WERI-Rb-1 (cell line): ENCODE data around the gene EEFSEC.

Experiments used
- DNase-seq: peaks from one replicate; pipeline ENCODE4 v3.0.0-alpha.2; 2020
- H3K27ac ChIP-seq: fragments of 250-450 bp; sonication (Bioruptor Pico); 2 replicates; pipeline ENCODE4 v1.5.1; 2020; ENCODE audit warnings: mild to moderate bottlenecking, moderate library complexity
- H3K27me3 ChIP-seq: fragments of 250-450 bp; sonication (Bioruptor Pico); 2 replicates; pipeline ENCODE4 v1.5.1; 2021; ENCODE audit warnings: mild to moderate bottlenecking, low read depth, moderate library complexity; ENCODE audit not compliant: insufficient read depth, severe bottlenecking
- H3K36me3 ChIP-seq: fragments of 250-450 bp; sonication (Bioruptor Pico); 2 replicates; pipeline ENCODE4 v1.5.1; 2020; ENCODE audit warnings: mild to moderate bottlenecking, moderate library complexity
- H3K4me3 ChIP-seq: 2 replicates; pipeline ENCODE4 v1.5.1; 2011; ENCODE audit warnings: low read depth, mild to moderate bottlenecking, control low read depth, low read length
- H3K9me3 ChIP-seq: fragments of 250-450 bp; sonication (Bioruptor Pico); 2 replicates; pipeline ENCODE4 v1.5.1; 2021; ENCODE audit warnings: mild to moderate bottlenecking, moderate library complexity; ENCODE audit not compliant: severe bottlenecking
- CTCF ChIP-seq: IDR thresholded peaks from 2 replicates; pipeline ENCODE4 v1.5.1; 2011; ENCODE audit warnings: low read depth, mild to moderate bottlenecking, control low read depth, inconsistent platforms, low read length

The EEFSEC gene

DNA sequence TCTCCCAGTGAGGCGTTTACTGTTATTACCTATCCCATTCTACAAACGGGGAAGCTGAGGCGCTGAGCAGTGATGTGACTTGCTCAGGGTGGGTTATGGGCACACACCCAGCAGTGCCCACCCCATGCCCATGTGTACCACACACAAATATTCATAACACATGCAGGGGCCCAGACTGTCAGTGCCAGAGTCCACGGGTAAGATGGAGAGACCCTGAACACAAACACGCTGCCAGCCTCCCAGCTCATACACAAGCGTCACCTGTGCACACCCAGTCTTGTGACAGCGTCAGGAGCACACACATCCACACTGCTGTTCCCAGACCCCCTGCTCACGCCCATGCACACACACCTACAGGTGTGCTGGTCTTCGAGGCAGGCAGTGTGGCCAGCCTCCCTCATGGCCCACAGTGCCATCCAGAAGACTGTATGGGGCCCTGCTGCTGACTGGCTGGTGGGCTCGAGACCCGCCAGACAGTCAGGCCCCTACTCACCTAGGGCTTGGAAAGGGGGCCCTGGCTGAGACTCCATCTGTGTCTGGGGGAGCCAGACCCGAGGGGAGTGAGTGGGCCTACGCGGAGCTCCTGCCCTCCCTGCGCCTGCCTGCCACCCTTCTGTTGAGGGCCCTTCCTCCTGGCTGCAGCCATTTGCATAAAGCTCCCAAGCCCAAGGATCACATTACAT is 274.0 kb downstream of the EEFSEC start:
- no peak for TF ChIP-seq CTCF
- H3K36me3 ChIP-seq = no peaks in the 10 kb centered on the region
- no peak overlapping the region for H3K4me3 ChIP-seq
- no peak overlapping the region for H3K27ac ChIP-seq
- no peak for DNase-seq
- peaks cover 13% of the 10 kb centered on the region for H3K27me3 ChIP-seq
- H3K9me3 ChIP-seq = no peaks in the 10 kb centered on the region

GRCh38 chr3:128427872-128428822 is 274.9 kb downstream of the EEFSEC start:
- TF ChIP-seq CTCF = no peak
- H3K27me3 ChIP-seq = peaks cover 17% of the 10 kb centered on the region

GRCh38 chr3:128429275-128429674 is 276.0 kb downstream of the EEFSEC start:
- peaks cover 27% of the 10 kb centered on the region for H3K27me3 ChIP-seq
- no peaks in the 10 kb centered on the region for H3K36me3 ChIP-seq
- peak; percentile 22 for DNase-seq
- H3K9me3 ChIP-seq = no peaks in the 10 kb centered on the region
- H3K4me3 ChIP-seq = no peak overlapping the region
- no peak for TF ChIP-seq CTCF
- H3K27ac ChIP-seq = no peak overlapping the region

More at GRCh38 chr3:128427872-128428822, 274.9 kb downstream of the EEFSEC start:
- no peak overlapping the region for H3K27ac ChIP-seq
- no peak for DNase-seq
- no peak overlapping the region for H3K4me3 ChIP-seq
- no peaks in the 10 kb centered on the region for H3K36me3 ChIP-seq
- no peaks in the 10 kb centered on the region for H3K9me3 ChIP-seq

- Histone ChIP-seq H3K27me3 (peaks cover 27% of the 10 kb centered on the region), H3K27ac (no peak overlapping the region), H3K36me3 (no peaks in the 10 kb centered on the region), H3K9me3 (no peaks in the 10 kb centered on the region), H3K4me3 (no peak overlapping the region)
- TF ChIP-seq CTCF = no peak
- DNase-seq = no peak
These were observed 276.5 kb downstream of the EEFSEC start for GRCh38 chr3:128429751-128430150.

GRCh38 chr3:128430301-128430700 is 277.0 kb downstream of the EEFSEC start:
- no peak for DNase-seq
- H3K9me3 ChIP-seq = no peaks in the 10 kb centered on the region
- H3K27me3 ChIP-seq = peaks cover 27% of the 10 kb centered on the region
- TF ChIP-seq CTCF = no peak
- no peak overlapping the region for H3K27ac ChIP-seq
- H3K36me3 ChIP-seq = no peaks in the 10 kb centered on the region
- H3K4me3 ChIP-seq = no peak overlapping the region
